ACHN (cell line): ENCODE data around the gene DLD.
A peak's percentile ranks its signal among the peaks of the same experiment; 100 is the strongest.
"Not testable (repeated sequence)": the region's sequence is repeated elsewhere in the genome, so short reads cannot be mapped to it uniquely, and the experiment has no call there.

Experiments
- DNase-seq: peaks from one replicate; pipeline ENCODE4 v3.0.0-alpha.2; 2015
- in situ Hi-C: cut with HindIII; loops from 2 replicates; pipeline ENCODE4 v1.10.0; 2017; ENCODE audit warnings: low sequenced_read_pairs, low pct_ligation_motif_present, low pct_unique_long_range_greater_than_20kb

Gene DLD

DNA sequence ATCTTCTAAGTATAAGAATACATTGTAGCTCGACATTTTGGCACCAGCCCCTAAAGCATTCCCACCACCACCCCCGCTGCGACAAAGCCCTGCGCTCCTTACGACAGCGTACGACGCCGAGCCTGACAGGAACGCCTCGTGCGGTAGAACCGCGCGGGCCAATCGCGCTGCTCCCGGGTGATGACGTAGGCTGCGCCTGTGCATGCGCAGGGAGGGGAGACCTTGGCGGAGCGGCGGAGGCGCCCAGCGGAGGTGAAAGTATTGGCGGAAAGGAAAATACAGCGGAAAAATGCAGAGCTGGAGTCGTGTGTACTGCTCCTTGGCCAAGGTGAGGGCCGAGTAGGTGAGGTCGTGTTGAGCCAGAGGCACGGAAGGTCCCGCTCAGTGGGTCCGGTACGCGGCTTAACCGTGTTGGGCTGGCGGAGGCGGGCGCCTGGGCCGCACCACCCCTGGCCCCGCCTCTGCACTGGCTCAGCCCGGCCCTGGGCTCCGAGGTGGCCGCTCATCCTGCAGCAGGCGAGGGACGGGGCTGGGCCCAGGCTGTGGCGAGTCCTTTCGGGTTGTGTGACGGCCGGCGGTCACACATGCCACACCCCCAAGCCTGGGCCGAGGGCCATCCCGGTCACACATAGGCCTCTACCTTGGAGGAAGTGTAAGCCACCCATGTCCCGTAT is at the start of gene DLD:
DLD (plus strand) TSS at position 222 of the 674 bp plus-strand sequence; CDS start at position 290, 68 bp downstream.
- peak; percentile 97 for DNase-seq
- in situ Hi-C loops: no loop called here

- in situ Hi-C loops: no loop called here
- DNase-seq: no peak
Measured at GRCh38 chr7:107842213-107842612, 48.8 kb upstream of the DLD start.

DNA sequence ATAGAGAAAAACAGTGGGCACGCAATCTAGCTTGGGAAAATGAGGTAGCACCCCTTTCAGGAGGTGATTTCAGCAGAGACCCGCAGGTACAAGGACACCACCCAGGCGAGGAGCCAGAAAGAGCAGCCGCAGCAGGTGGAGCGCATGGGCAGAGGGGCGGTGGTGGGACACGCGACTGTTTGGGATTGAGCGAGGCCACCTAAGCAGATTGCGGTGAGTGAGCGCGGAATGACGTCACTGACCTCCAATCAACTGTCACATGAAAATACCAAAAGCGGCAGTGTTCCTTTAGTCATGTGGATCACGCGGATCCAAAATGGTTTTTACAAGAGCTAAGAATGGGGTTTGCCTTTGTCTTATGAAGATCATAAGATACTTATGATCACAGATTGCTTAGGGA is 47.8 kb upstream of the DLD start:
- in situ Hi-C loops: no loop called here
- no peak for DNase-seq

DNA sequence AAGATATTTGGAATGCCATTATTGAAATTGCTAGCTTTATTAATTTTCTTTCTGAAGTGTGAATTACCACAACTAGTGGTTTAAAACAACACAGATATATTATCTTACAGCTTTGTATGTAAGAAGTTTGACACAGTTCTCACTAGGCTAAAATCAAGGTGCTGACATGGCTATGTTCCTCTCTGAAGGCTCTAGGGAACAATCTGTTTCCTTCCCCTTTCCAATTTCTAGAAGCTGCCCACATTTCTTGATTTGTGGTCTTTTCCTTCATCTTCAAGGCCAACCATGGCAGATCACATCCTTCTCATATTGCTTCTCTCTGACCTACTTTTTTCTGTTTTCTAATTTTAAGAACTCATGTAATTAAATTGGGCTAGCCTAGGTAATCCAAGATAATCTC is 44.7 kb upstream of the DLD start:
- DNase-seq: no peak
- in situ Hi-C loops: no loop called here

DNA sequence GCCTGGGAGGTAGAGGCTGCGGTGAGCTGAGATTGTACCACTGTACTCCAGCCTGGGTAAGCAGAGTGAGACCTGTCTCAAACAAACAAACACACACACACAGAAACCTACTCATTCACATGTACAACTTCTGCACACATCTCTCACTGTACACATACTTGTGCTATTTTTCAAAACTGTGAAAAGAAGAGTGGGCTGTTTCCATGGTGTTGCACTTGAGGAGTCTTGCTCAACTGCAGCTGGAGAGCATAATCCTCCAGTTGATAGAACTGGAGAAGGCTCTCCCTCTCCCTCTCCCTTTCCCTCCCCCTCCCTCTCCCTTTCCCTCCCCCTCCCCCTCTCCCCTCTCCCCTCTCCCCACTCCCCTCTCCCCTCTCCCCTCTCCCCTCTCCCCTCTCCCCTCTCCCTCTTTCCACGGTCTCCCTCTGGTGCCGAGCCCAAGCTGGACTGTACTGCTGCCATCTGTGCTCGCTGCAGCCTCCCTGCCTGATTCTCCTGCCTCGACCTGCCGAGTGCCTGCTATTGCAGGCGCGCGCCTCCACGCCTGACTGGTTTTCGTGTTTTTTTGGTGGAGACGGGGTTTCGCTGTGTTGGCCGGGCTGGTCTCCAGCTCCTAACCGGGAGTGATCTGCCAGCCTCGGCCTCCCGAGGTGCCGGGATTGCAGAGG is 43.7 kb upstream of the DLD start:
- in situ Hi-C loops: no loop called here
- DNase-seq: no peak

- in situ Hi-C loops, DNase-seq: not testable (repeated sequence)
Measured at GRCh38 chr7:107847836-107848175, 43.2 kb upstream of the DLD start.

- DNase-seq, in situ Hi-C loops: not testable (repeated sequence)
Measured at GRCh38 chr7:107848211-107848610, 42.8 kb upstream of the DLD start.

GRCh38 chr7:107850216-107850615 is 40.8 kb upstream of the DLD start:
- no peak for DNase-seq
- in situ Hi-C loops: loop anchor here (25.0 kb wide), 1 partner anchor 88 kb away; no protein-coding TSS in a partner anchor

DNA sequence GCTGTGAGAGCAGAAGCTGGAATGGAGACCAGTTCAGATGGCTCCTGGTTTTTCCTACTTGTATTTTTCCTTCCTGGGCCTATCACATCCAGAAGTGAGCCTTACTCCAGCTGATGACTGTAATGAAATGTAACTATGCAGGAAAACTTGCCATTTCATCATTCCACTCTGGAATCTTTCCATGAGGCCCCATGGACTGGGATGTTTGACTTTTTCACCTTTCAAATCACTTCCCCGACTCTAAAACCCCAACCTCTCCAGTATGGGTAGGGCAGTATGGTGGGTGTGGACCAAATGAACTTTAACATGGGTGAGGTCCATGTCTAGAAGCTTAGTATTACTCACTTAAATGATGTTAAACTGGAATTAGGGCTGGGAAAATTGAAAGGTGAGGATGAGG is 40.3 kb upstream of the DLD start:
- in situ Hi-C loops: loop anchor here (25.0 kb wide), 1 partner anchor 88 kb away; no protein-coding TSS in a partner anchor
- no peak for DNase-seq

DNA sequence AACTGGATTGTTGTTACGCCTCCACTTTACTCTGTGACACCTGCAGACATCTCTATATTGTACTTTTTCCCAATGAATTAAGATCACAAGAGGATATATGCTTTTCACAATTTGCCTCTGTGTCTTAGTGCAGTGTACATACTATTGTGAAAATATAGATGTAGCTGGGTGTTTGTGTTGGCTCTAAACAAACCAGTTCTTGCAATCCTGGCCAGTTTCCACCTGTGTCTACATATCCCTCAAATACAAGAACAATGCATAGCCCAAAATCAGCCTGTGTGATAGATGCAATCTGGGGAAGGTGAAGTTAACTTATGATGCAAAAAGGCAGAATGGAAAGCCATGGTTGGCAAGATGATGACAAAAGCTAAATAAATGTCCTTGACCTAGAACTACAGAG is 36.5 kb upstream of the DLD start:
- in situ Hi-C loops: loop anchor here (25.0 kb wide), 1 partner anchor 92 kb away; no protein-coding TSS in a partner anchor
- no peak for DNase-seq

GRCh38 chr7:107854989-107855388 is 36.0 kb upstream of the DLD start:
- in situ Hi-C loops: loop anchor here (25.0 kb wide), 1 partner anchor 93 kb away; no protein-coding TSS in a partner anchor
- DNase-seq: peak; percentile 15

DNA sequence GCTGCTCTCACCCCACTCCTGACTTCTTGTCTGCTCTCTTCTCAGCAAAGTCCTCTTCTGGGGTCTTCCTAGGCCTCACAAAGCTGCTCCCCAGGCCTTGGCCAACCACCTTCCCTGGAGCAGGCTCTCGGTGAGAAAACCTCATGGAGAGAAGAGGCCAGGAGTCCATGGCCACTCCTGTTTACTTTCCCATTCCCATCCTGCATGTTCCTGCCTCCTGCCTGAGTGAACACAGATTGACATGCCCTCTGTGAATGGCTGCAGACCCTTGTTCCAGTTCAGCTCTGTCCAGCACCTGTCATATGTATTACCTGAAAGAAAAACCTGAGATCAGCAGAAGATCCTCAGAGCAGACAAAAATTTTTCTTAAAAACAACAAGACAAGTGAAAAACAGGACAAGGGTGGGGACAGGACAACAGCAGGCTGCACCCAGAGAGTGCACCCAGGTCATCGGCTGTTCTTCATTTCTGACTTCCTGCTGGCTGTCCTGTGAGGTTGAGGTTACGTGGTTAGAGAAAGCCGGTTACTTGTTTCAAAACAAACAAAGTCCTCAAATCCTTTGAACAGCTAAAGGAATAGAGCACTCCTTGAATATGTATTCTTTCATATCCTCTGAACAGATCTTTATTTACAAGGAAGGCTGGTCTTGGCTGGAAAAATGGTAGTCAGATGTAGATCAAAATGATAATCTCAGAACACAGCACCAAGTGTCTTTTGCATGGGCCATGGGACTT is 34.0 kb upstream of the DLD start:
- in situ Hi-C loops: loop anchor here (25.0 kb wide), 1 partner anchor 95 kb away; no protein-coding TSS in a partner anchor
- no peak for DNase-seq

DNA sequence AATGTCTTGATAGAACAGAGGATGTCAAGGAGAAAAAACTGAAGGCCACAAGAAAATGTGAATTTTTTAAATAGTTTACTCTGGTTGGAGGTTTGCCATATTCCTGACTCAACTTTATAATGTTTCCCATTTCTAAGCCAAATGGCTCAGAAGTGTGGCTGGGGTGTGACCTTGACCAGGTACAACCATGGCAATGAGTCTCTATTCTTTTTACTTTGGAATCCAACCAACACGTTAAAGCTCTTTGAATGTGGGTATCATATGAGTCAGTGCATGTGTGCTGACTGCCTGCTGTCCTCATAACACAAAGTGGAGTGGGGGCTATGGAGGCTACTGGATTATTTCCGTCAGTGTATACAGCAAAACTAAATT is 33.5 kb upstream of the DLD start:
- peak; percentile 34 for DNase-seq
- in situ Hi-C loops: loop anchor here (25.0 kb wide), 1 partner anchor 95 kb away; no protein-coding TSS in a partner anchor

GRCh38 chr7:107858280-107858679 is 32.7 kb upstream of the DLD start:
- in situ Hi-C loops: loop anchor here (25.0 kb wide), 1 partner anchor 96 kb away; no protein-coding TSS in a partner anchor
- no peak for DNase-seq

GRCh38 chr7:107860279-107860961 is 30.6 kb upstream of the DLD start:
- in situ Hi-C loops: loop anchor here (25.0 kb wide), 1 partner anchor 98 kb away; no protein-coding TSS in a partner anchor
- DNase-seq: no peak

DNA sequence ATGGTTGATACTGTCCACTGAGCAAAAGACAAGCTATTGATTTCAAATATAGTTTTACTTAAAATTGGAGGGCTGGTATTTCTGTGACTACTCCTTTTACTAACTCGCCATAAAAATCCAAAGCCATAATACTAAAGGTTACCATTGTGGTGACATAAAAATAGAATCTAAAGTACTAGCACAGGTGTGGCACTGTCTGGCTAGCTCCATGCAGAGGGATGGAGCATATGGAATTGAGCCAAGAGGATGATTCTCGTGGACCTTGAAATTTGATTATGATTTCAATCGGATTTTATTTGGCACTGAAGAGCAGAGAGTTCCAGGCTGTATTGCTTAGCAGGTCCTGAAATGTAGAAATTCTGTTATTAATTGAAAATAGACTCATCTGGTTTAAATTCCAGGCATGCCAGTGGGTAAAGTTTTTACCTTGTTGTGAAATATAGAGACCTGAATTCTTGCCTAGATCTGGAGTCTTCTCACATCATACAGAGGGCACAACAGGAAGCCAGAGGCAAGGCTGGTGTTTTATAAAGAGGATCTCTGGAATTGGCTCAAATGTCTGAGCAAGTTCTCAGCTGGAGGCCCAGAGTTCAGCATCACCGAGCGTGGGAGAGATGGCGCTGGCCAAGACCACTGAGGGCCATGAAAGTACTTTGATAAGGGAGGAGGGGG is 29.9 kb upstream of the DLD start:
- in situ Hi-C loops: loop anchor here (25.0 kb wide), 1 partner anchor 99 kb away; no protein-coding TSS in a partner anchor
- peak; percentile 77 for DNase-seq

GRCh38 chr7:107865956-107866775 is 24.8 kb upstream of the DLD start:
- no peak for DNase-seq
- in situ Hi-C loops: loop anchor here (25.0 kb wide), 1 partner anchor 104 kb away; no protein-coding TSS in a partner anchor
